Esophagus squamous epithelium (tissue), 4 donors: ENCODE measurements around the gene PLAAT4.

ENCODE experiments used
- POLR2A ChIP-seq, 4 donors: fragments of 450-650 bp; IDR thresholded peaks; one replicate each; pipeline ENCODE4 v1.6.1; 2017; ENCODE audit warnings: antibody characterized with exemption in 4 of 4, mild to moderate bottlenecking in 4 of 4, moderate library complexity in 3 of 4
- TF ChIP-seq, protein P1 (sequence below), 6 experiments: fragments of 450-650 bp in 4 of 6; fragments of 200-600 bp in 2 of 6; sonication (generic) in 2 of 6; IDR thresholded peaks; one replicate each; pipeline ENCODE4 v1.5.1; 2016 to 2019; ENCODE audit warnings: antibody characterized with exemption in 6 of 6, mild to moderate bottlenecking in 4 of 6, moderate library complexity in 4 of 6

DNA sequence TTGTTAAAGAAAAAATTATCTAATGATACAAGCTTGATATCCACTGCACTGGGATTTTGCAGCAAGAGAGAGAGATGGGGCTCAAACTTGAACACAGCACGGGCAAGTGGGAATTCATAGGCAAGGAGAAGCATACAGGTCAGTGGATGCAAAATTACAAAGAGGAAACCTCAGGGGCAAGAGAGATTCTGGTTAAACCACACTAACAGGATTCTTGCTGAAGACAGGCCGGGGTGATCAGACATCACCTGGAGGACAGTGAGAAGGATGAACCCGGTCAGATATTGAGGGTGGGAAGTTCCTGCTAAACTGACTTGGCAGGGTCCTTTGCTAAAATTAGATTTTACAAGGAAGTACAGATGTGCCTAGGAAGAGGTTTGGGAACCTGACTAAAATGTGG is 2.5 kb upstream of the PLAAT4 start:
- TF ChIP-seq, protein P1, sequence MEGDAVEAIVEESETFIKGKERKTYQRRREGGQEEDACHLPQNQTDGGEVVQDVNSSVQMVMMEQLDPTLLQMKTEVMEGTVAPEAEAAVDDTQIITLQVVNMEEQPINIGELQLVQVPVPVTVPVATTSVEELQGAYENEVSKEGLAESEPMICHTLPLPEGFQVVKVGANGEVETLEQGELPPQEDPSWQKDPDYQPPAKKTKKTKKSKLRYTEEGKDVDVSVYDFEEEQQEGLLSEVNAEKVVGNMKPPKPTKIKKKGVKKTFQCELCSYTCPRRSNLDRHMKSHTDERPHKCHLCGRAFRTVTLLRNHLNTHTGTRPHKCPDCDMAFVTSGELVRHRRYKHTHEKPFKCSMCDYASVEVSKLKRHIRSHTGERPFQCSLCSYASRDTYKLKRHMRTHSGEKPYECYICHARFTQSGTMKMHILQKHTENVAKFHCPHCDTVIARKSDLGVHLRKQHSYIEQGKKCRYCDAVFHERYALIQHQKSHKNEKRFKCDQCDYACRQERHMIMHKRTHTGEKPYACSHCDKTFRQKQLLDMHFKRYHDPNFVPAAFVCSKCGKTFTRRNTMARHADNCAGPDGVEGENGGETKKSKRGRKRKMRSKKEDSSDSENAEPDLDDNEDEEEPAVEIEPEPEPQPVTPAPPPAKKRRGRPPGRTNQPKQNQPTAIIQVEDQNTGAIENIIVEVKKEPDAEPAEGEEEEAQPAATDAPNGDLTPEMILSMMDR (IDR thresholded peaks at IDR 0.05) = no peak
- TF ChIP-seq POLR2A (IDR thresholded peaks at IDR 0.05) = no peak
